HG03342 (cell line): Measurements from ENCODE around the gene RANBP1.
"Not testable (repeated sequence)": the region's sequence is repeated elsewhere in the genome, so short reads cannot be mapped to it uniquely, and the experiment has no call there.

ENCODE experiments used
- ATAC-seq: cut with Tn5 transposase; IDR thresholded peaks from one replicate; pipeline ENCODE4 v1.9.1; 2021; ENCODE audit warnings: mild to moderate bottlenecking, moderate library complexity; ENCODE audit not compliant: unreplicated experiment

Gene RANBP1

DNA sequence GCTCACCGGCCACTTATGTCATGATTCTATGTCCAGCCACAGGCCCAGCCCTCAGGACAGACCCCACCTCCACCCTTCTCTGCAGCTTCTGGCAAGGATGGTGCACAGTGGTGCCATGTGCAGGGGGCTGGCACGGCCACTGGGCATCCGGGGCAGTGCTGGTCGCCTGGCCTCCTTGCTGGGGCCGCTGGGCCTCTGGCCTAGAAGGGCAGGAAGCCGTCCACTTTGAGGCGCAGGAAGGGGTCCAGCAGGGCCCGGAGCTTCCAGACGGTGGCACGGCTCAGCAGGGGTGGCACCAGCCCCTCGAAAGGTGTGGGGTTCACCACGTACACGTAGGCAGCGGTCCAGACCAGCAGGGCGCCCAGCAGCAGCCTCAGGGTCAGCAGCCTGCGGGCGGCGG lies 32.5 kb downstream of the RANBP1 start:
- ATAC-seq = no peak

GRCh38 chr22:20149257-20150250 lies 33.6 kb downstream of the RANBP1 start:
- no peak for ATAC-seq

DNA sequence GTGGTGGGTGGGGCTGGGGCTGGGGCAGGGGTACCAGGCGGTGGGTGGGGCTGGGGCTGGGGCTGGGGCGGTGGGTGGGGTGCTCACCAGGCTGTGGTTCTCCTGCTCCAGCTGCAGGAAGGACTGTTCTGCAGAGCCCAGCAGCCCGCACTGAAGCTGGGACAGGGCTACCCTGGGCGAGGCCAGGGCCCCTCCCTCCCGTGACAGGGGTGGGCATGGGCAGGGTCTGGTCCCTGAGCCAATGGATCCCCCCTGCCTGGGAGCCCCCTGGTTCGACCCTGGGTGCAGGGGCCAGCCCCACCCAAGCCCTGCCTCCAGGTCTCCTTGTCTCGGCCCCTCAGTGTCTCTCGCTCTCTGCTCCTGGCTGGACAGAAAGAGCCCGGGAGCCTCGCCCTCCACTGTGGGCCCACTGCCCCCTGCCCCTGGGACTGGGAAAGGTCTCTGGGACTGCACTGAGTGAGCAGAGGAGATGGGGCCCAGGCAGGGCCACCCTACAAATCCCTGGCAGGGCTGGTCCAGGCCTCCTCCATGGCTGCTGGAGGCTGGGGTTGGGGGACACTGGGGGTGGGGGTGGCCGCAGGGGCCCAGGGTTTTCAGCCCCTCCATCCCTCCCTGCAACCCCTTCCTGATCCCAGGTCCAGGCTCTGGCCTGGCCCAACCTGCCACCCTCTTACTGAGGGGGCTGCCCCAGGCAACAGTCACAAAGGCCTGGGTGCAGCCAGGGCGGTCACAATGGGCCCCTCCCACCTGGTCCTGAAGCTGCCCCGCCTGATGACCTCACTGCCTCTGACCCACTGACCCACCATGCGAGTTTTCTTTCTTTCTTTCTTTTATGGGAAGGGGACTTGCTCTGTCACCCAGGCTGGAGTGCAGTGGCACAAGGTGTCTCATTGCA lies 34.7 kb downstream of the RANBP1 start, which contains the start of gene CCDC188:
Gene CCDC188, minus strand, starts transcription at position 675 of the 895 bp plus-strand sequence. Its CDS starts 69 bp downstream, at position 606.
- no peak for ATAC-seq

GRCh38 chr22:20151276-20151588 lies 35.3 kb downstream of the RANBP1 start:
- ATAC-seq = no peak

DNA sequence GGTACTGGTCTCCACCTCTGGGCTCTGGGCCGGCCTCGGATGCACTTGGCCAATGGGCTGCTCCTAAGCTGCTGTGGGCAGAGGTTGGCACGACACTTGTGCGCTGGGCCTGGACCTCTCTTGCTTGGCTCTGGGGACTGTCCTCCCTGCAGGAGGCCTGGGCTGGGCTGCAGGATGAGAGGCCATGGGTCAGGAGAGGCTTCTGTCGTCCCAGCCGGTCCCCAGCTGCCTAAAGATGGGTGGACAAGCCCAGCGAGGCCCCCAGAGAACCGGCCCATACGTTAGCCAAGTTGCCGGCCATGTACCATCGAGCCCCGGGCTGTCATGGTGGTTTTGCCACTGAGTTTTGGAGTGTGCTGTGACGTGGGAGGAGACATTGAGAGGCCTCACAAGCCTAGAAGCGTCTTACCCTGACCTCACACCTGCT lies 36.6 kb downstream of the RANBP1 start:
- no peak for ATAC-seq

GRCh38 chr22:20153945-20154344 lies 38.0 kb downstream of the RANBP1 start:
- ATAC-seq = no peak

- ATAC-seq = no peak
These were observed 38.8 kb downstream of the RANBP1 start for GRCh38 chr22:20154602-20155187.

DNA sequence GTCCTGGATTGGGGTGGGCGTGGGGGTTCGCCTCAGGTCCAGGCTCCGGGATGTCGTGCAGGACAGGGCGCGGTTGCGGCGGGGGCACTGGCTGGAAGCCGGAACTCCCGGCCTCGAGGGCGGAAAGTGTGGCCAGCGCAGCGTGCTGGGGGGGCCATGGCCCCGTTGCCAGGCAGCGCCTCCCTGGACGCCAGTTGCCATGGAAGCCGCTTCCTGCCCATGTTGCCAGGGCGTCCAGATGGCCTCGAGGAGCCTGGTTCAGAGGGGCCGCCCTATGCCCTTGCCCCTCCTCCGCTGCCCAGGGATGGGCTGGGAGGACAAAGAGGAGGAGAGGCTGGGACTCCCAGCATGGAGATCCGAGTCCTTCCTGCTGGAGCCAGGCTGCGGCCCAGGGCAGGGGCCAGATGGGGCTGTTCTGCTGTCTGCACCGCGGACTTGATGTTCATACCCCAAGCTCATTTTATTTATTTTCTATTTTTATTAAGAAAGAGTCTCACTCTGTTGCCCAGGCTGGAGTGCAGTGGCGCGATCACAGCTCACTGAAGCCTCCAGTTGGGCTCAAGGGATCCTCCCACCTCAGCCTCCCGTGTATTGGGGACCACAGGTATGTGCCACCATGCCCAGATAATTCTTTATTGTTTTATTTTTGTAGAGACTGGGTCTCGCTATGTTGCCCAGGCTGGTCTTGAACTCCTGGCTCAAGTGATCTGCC lies 39.6 kb downstream of the RANBP1 start:
- no peak for ATAC-seq

GRCh38 chr22:20156042-20156389 lies 40.1 kb downstream of the RANBP1 start:
- no peak for ATAC-seq

DNA sequence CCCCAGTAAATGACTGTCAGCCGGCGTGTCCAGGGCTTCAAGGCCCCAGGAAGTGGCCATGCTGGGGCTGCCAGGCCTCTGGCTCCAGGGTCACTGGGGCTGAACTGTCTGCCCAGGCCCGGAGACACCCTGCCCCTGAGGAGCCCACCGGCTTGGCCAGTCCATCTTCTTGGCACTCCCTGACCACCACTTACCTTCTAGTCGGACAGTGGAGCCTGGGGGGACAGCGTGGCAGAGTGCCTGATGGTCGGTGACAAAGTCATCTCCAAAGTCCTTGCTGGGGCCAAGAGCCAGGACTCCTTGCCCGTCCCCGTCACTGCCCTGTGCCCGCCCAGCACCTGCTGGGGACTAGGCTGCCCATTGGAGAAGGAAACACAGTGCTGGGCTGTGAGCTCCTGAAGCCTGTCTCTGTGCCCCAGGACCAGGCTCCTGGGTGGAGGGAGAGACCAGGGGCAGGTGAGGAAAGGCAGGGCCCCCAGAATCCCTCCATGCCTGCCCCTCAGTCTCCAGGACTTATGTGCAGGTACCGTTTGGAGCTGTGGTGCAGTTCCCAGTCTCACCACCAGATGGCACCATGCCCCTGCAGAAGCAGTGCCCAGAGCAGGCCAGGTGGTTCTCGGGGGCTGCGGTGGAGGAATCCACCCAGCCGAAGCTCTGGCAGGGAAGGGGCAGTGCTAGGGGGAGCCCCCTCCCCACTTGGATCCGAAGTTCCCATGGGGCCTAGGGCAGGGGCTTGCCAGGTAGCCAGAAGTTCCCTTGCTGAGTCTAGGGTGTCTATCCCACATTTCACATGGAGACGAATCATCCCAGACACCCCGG lies 40.9 kb downstream of the RANBP1 start:
- ATAC-seq = no peak

- ATAC-seq = no peak
These were observed 41.7 kb downstream of the RANBP1 start for GRCh38 chr22:20157430-20158183.

DNA sequence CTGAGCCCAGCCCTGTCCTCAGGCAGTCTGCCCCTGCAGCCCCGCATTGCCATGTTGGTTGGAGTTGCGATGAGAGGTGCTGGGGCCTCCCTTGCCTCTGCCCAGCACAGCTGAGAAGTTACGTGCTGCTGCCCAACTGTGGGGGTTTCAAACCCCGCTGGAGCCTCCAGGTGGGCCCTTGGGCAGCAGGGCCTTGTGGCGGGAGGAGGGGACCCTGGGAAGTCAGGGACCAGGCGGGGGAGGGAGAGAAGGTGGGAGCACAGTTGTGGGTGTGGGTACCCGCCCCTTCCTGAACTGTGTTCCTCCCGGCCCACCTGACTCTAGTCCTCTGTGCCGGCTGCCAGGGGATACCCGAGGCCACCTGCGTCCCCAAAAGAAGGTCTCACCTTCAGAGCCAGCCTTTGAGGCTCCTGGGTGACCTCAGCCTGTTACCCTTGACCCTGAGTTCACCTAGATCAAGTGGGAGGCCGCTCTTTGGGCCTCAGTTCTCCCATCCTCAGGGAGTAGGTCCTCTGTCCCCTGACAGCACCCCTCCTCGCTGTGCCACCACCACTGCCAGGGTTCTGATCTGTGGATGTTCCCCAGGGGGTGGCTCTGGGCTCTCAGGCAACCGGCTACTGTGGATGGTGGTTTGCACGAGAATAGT lies 42.6 kb downstream of the RANBP1 start:
- no peak for ATAC-seq

DNA sequence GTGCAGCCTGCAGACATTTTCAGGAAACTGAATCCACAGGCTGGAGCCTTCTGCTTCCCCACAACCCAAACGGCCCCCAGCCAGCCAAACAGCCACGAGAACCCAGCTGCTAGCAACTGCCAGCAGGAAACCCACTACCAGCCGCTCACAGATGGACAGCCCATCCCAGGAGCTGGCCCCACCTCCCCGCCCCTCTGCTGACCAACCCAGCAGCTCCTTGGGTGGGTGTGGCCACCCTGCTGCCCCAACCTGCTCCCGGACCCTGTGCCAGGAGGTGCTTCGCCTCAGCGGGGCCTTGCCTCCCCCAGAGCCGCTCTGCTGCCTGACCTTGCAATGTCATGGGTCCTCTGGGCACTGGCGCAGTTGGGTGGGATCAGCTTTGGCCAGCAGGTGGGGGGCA lies 43.2 kb downstream of the RANBP1 start:
- ATAC-seq = no peak

DNA sequence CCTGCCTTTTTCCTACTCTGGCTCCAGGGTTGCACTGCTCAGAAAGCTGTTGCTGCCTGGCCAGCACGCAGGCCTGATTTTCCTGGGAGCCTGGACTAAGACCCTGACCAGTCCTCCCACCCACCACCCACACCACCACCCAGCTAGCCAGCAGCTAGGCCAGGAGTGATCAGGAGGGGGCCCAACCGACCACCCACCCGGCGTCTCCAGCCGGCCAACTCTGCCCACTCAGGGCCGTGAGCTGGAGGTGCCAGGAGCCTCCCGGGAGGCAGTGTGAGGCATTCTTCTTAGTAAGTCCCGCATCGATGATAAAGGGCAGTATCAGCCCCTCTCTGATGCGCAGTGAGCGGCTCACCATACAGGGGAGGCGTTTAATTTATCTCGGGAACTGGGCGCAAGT lies 43.6 kb downstream of the RANBP1 start:
- not testable (repeated sequence) for ATAC-seq

GRCh38 chr22:20160041-20160440 lies 44.1 kb downstream of the RANBP1 start:
- no peak for ATAC-seq

GRCh38 chr22:20164863-20165262 lies 49.0 kb downstream of the RANBP1 start:
- no peak for ATAC-seq

GRCh38 chr22:20165421-20165820 lies 49.5 kb downstream of the RANBP1 start:
- no peak for ATAC-seq

DNA sequence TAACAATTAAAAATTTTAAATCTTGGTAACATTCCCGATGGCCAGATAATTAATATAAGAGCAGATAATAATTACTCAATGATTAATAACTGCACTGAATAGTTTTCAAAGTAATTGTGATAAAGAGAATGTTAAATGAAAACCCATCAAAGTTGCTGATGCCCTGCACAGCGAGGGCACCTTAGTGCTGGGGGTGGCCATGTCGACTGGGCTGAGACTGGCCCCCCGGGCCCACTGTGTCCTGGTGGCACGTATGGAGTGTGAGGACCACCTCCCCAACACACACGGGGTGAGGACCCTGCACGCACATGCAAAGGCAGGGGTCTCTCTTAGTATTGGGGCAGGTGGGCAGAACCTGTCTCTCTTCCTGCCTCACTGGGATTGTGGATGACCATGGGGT lies 50.0 kb downstream of the RANBP1 start:
- ATAC-seq = no peak

DNA sequence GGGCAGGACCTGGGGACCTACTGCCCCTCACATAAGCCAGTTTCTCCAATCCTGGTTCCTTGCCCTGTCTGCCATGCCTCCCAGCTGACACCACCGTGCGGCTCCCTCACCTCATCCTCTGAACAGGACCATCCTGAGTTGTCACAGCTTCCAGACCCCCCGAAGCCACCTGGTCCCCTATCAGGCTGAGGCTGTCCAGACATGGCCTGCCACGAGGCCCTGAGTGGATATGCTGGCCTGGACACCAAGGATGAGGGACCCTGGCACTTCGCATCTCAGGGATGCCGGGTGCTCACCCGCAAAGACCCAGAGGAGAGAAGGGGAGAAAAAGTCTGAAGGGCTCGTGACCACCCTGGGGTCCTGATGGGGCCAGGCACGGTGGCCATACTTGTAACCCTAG lies 50.8 kb downstream of the RANBP1 start:
- ATAC-seq = no peak
